DMS153 (cell line): Measurements from ENCODE around the gene CREBBP.

Source experiments
- DNase-seq: peaks from one replicate; lab custom pipeline; 2025; lab: John Stamatoyannopoulos, UW

CREBBP gene

GRCh38 chr16:3736116-3736515 lies 144.4 kb downstream of the CREBBP start:
- DNase-seq, result no peak

GRCh38 chr16:3735541-3735940 lies 145.0 kb downstream of the CREBBP start:
- no peak for DNase-seq

- DNase-seq, result no peak
These were observed 145.7 kb downstream of the CREBBP start for GRCh38 chr16:3734758-3735221.

GRCh38 chr16:3734084-3734757 lies 146.3 kb downstream of the CREBBP start:
- DNase-seq, result no peak

- no peak for DNase-seq
These were observed 148.3 kb downstream of the CREBBP start for GRCh38 chr16:3732171-3732570.

GRCh38 chr16:3731126-3731935 lies 149.2 kb downstream of the CREBBP start:
- DNase-seq, result no peak

GRCh38 chr16:3730161-3731125 lies 150.1 kb downstream of the CREBBP start:
- no peak for DNase-seq

- no peak for DNase-seq
These were observed 151.1 kb downstream of the CREBBP start for GRCh38 chr16:3729161-3730112.

GRCh38 chr16:3728424-3729160 lies 151.9 kb downstream of the CREBBP start:
- DNase-seq, result no peak

GRCh38 chr16:3727806-3728381 lies 152.6 kb downstream of the CREBBP start:
- no peak for DNase-seq

- no peak for DNase-seq
These were observed 154.4 kb downstream of the CREBBP start for GRCh38 chr16:3726021-3726687.

GRCh38 chr16:3725276-3725675 lies 155.2 kb downstream of the CREBBP start:
- DNase-seq, result no peak

- DNase-seq, result no peak
These were observed 158.0 kb downstream of the CREBBP start for GRCh38 chr16:3722508-3722907.

- no peak for DNase-seq
These were observed 160.1 kb downstream of the CREBBP start for GRCh38 chr16:3720418-3720817.

- DNase-seq, result no peak
These were observed 161.9 kb downstream of the CREBBP start for GRCh38 chr16:3718628-3719027.

GRCh38 chr16:3718019-3718391 lies 162.5 kb downstream of the CREBBP start:
- DNase-seq, result no peak

GRCh38 chr16:3717235-3718018 lies 163.1 kb downstream of the CREBBP start, which contains the start of gene TRAP1:
TRAP1 (minus strand) TSS chr16:3717524; CDS start chr16:3717508, 16 bp downstream.
- peak; percentile 9 for DNase-seq

GRCh38 chr16:3716831-3717234 lies 163.7 kb downstream of the CREBBP start:
- DNase-seq, result no peak
